Colon (tissue), 2 donors: ENCODE measurements around the gene AUP1.

Experiments
- FAIRE-seq: peaks from 2 replicates; lab custom pipeline; 2012; peaks lifted over from hg19 to GRCh38; lab: Jason Lieb, UNC
- donor health status: control.
- donor health status: control.

Gene AUP1

DNA sequence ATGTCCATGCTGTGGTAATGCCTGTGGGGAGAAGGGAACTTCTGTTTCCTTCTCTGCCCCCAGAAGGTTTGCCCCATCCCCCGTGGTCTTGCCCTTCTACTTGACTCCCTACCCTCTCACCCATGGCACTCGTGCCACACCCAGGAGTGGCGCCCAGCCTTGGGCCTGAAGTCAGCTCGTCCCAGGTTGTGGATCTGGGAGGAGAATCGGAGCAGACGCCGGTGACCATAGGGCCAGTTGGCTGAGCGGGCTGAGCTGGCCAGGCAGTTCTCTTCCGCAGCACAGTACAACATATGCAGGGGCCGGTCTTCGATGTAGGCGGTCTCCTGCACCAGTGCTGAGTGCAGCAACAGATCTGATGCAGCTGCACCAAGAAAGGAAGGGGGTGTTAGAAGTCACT lies 4.9 kb upstream of the AUP1 start:
- FAIRE-seq, result no peak

DNA sequence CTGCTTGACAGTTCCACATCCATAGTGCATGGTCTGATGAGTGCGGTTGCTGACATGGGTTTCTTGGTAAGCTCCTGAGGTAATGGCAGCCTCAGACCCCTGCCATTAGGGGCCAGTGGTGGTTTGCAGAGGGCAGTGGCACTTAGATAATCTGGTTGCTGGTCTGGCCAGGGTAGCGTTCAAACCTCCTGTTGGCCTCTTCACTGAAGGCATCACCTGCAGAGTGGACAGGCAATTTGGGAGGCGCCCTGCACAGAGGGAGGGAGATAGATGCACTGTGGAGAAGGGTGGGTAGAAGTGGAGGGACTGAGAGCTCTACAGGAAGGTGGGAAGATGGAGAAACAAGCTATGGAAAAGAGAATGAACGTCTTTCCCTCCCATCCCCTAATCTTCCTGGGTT lies 4.0 kb upstream of the AUP1 start:
- no peak for FAIRE-seq

DNA sequence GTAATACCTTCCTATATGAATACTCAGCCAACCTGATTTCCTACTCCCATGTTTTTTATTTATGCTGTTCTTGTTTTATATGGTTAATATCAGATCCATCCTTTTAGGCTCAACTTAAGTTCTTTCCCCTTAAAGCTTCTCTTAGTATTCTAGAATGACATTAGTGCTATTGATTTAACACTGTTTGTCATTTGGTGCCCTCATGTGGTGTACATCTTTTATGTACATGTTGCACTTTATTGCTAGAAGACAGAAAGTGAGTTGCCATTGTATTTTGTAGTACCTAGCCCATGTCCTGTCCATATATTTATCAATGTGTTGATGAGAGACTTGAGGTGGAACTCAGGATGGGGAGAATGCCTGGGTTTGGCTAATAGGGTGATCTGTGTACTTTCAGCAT lies 2.7 kb upstream of the AUP1 start:
- FAIRE-seq, result no peak

DNA sequence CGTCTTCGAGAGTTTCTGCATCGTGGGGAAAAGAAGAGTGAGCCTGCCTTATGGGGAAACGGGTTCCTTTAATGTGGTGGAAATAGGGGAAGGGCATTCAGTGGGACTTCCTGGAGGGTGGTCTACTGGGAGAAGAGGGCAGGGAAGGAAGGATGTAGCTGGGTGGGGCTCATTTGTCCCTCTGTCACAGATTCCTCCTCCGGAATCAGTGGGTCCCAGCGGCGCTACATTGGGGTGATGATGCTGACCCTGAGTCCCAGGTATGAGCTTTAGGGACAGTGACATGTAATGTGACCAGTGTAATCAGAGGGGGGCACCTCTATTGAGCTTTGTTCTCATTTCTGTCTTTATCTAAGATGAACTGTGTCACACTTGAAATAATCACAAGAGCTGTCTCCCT lies 2.2 kb upstream of the AUP1 start:
- FAIRE-seq, result no peak

DNA sequence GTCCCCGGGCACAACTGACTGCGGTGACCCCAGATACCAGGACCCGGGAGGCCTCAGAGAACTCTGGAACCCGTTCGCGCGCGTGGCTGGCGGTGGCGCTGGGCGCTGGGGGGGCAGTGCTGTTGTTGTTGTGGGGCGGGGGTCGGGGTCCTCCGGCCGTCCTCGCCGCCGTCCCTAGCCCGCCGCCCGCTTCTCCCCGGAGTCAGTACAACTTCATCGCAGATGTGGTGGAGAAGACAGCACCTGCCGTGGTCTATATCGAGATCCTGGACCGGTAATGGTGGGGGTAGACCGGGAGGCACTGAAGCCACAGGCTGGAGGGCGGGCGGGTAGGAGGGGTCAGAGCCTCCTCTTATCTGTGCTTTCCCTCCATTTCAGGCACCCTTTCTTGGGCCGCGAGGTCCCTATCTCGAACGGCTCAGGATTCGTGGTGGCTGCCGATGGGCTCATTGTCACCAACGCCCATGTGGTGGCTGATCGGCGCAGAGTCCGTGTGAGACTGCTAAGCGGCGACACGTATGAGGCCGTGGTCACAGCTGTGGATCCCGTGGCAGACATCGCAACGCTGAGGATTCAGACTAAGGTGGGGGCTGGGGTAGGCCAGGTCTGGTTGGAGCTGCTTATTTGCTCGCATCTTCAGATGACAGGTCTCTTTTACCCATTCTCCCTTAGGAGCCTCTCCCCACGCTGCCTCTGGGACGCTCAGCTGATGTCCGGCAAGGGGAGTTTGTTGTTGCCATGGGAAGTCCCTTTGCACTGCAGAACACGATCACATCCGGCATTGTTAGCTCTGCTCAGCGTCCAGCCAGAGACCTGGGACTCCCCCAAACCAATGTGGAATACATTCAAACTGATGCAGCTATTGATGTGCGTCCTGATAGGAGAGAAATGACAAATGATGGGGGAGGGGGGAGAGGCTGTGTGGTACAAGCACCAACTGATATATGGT lies 1.0 kb upstream of the AUP1 start:
- FAIRE-seq, result no peak

DNA sequence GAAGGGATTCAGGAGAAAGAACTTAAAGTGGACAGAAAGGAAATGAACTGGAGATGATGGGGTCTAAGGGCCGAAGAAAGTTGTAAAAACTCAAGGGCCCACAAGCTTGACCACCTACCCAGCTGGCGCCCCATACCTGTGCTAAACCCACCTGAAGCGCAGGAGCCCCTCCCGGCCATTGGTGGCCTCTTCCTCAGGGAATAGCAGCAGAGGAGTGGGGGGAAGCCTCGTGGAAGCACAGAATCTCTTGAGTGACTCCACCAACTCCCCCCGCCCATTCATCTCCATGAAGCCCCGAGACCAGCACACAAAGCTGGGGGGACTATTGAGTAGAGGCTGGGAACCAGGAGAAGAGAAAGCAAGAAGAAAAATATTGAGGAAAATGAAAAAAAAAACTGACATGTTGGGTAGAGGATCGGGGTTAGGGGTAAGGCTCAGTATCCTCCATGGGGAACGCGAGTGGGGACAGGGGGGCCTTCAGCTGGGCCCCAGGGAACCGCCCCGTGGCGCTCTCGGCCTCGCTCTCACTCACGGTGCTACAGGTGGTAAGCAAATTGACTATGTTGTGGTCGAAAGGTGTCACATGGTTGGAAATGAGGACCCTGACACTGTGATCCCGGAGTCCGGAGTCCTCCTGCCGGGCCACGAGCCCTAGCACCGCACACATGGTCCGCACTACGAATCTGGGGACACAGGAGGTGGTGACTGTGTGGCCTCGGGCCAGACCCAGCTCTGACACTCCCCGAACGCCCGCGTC lies 728 bp downstream of the AUP1 start:
- no peak for FAIRE-seq

DNA sequence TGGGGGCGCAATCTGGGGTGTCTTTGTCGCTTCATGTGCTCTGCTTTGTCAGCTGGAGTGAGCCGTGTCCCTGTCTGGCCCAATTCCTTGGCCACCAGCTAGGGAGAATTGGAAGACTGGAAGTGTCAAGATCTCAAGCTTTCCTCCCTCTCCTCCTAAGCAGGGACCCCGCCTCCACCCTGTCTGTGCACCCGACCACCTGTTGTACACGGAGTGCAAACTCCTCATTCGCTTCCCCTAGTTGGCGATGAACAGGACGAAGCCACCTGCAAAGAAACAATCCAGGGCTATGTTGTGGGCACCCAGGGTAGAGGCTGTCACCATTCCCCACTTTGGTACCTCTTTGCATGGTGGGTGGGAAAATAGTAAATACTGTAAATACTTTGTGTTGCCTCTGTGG lies 1.8 kb downstream of the AUP1 start:
- FAIRE-seq, result no peak

DNA sequence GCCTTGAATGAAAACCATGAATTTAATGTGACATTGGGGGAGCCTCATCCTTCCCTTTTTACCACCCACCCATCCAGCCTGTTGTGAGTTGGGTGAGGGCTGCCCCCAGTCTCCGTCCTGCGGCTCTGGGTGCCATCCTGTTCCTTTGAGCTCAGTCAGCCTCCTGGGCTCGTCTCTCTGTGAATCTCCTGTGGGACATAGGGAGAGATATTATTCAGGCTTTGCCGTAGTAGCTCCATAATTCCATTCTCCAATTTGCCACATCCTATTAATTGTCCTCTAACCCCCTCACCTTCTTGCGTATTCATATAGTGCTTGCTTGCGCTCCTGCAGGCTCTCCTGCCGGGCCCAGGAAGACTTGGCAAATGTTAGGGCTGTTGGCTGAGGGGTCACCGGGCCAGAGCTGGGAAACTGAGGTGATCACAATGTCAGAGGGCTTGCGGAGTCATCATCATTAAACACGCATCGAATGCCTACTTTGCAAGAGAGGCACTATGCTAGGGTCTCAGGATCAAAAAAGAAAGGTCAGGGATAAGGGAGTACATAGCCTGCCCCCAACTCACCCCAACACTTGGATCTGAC lies 2.8 kb downstream of the AUP1 start:
- FAIRE-seq, result no peak

DNA sequence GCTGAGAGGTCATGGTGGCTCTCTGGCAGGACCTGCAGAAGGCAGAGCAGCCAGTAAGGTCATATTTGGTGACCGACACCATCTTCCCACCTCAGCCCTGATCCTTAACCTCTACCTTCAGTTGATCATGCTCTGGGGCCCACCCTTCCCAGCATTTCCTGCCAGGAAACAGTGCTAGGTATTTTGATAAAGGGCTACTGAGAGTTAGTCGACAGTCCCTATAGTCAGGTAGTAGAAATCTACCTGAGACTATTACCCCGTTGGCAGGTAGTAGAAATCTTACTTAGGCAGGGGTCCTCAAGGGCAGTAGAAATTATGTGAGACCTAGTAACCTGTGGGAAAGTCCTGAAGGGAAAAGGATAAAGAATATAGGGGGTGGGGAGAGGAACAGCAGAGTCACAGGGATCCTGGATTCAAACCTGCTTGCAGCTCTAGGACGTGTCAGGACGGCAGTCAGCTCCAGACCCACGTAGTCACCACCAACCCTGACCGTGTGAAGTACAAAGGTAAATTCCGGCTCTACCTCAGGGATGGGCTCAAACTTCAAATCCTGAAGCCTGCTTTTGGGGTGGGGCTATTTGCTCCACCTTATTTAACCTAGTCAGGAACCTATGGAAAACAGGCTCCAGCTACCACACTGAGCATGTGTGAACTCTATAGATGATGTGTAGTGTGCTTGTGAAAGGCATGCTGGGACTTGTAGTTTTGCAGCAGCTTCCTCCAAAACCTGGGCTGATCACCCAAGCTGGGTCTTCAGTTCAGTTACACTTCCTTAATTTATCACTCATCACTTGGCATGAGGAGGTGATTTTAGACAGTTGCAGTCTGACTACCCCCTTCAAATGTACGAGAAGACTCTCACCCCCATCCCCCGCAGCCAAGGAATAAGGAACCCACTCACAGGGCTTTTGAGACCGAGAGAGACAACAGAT lies 3.5 kb downstream of the AUP1 start, which contains the start of gene DQX1:
TSS of gene DQX1 (minus strand) at position 515 of the 932 bp plus-strand sequence. CDS start at position 13, 502 bp downstream.
- no peak for FAIRE-seq

DNA sequence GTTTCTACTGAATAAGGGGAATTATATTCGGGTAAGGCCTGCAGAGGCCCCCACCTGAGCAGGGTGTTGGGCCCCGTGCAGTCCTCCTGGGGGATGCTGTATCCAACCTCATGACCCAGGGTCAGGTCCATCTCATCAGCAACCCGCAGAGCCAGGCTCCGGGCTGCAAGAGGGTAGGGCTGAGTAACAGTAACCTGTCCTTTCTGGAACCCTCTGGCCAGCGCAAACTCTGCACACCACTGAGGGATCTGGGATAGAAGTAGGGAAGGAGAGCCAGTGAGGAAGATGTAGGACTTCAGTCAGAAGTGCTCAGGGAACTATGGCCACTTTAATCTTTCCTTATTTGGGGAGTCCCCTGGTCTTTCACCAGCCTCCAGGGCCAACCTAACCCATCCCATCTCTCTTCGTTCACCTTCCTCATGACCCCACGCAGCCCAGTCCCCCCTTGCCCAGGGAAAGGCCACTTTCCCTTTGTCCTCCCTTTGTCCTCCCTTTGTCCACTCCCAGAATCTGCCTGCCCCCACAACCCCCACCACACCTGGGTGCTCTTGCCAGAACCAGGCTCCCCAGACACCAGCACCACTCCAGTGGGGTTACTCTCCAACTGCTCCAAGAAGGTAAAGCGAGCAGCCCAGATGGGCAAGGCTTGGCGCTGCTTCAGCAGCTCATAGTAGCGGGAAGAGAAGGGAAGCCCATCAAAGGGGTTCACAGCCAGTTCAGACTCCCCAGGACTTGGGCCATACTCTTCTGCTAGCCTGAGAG lies 4.4 kb downstream of the AUP1 start:
- no peak for FAIRE-seq

DNA sequence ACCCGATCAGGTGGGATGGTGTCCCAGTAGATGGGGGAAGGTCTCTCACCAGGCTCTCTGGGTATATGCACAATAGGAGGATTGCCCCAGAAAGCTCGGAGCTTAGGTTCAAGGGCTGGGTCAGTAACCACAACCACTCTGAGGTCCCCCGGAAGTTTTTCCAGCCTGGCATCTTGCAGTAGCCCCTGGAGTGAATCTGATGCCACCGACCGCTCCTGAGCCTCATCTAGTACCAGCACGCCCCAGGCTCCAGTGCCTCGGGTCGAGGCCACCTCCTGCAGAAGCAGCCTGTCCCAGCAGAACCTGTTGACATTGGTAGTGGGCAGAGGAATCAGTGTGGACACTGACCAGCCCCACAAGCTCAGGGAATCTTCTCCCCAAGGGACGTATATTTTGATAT lies 5.5 kb downstream of the AUP1 start:
- FAIRE-seq, result no peak

DNA sequence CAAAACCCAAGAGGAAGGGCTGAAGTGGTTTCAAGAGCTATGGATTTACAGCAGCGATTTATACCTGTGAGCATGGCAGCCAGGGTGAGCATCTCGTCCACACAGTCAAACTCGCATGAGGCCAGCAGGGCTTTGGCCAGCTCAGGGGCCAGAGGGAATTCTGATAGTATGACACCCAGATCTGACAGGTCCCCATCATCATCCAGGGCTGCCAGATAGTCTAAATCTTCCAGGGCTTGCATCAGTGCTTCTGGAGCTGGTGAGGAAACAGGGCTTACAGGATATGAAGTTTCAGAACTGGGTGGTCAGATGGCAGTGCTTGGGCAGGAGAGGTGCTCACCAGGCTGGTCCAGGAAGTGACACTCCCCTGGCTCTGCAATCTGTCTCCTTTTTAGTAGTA lies 7.0 kb downstream of the AUP1 start:
- no peak for FAIRE-seq

DNA sequence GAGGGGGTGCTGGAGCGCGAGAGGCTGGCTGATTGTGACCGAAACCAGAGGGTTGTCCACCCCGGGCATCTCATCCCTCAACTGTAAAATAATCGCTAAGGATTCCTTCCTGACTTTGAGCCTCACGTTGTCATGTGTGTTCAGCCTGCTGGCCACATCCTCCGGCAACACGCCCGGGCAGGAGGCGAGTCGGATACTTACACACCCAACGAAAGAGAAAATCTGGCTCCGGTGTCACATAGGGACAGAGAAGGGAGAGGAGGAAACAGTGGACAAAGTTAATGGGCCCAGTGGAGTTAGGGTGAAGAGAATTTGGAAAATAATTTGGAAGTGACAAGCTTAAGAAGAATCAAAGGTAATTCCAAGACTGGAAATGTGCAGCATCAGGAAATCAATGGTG lies 12.9 kb downstream of the AUP1 start:
- no peak for FAIRE-seq

DNA sequence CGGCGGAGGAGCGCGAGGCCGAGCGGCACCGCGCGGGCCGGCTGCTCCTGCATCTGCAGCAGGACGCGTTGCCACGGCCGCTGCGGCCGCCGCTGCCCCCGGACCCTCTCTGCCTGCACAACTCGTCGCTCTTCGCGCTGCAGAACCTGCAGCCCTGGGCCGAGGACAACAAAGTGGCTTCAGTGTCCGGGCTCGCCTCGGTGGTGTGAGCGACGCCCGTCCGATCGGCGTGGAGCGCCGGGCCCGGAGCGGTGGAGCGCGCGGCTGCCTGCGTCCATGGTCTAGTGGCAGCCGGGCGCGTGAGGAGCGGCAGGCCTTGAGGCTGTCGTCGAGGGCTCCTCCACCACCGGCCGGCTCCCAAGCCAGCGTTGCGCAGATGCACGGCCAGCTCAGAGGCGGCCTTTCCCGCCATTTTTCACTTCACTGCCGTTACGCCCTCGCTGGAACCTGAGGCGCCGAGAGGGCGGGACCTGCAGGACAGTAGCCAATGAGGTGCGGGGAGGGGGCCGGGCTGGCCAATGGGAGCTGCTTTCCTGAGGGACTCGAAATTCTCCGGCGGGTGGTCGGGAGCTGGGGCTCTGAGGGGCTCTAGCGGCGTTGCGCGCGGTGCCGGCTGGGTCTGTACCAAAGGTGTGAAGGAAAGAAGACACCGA lies 13.4 kb downstream of the AUP1 start:
- no peak for FAIRE-seq

DNA sequence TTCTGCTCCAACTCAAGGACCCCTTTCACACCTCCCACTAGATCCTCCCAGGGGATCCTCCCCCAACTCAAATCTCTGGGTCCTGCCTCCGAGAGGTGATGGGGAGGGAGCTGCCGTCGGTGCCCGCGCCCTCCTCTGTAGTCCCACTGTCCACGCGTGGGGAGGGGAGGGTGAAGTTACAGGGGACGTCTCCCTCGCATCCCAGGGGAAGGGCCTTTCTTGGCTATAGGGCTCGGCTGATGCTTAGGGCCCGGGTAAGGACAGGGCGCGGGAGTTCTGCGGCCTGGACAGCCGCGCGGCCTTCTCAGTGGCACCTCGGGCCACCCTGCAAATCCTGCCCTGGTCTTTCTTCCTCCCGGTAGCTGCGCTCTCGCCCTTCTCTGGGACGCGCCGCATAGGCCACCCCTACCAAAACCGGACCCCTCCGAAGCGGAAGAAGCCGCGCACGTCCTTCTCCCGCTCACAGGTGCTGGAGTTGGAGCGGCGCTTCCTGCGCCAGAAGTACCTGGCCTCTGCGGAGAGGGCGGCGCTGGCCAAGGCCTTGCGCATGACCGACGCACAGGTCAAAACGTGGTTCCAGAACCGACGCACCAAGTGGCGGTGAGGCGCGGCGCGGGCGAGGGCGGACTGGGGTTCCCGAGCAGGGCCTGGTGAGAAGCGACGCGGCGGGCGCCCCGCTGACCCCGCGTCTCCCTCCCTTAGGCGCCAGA lies 14.1 kb downstream of the AUP1 start:
- FAIRE-seq, result no peak

DNA sequence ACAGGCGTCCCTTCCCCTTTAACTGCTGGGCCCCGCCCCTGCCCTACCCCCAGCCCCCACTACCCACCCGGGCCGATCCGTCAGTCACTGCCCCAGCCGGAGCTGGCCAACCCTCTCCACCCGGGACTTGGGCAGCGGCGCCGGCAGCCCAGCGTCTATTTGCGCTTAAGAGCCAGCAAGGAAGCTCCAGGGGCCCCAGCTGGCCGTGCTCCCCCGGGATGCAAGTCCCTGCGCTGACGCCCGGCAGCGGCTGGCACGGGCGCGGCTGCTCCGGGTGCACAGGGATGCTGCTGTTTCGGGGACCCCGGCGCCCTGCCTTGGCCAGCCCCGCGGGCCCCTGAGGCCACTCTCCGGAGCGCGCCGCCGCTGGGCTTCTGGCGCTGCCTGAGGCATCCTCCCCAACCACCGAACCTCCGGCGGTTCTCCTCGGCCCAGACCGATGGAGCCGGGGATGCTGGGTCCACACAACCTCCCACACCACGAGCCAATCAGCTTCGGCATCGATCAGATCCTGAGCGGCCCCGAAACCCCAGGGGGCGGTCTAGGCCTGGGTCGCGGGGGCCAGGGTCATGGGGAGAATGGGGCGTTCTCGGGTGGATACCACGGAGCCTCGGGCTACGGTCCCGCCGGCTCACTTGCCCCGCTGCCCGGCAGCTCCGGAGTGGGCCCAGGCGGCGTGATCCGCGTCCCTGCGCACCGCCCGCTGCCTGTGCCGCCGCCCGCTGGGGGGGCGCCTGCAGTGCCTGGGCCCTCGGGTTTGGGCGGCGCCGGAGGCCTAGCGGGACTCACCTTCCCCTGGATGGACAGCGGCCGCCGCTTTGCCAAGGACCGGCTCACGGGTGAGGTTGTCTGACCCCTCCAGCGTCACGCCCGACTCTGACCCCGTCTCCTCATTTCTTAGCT lies 14.9 kb downstream of the AUP1 start, which contains the start of gene TLX2:
TSS of gene TLX2 (plus strand) at position 83 of the 903 bp plus-strand sequence. CDS start at position 440, 357 bp downstream.
- no peak for FAIRE-seq

DNA sequence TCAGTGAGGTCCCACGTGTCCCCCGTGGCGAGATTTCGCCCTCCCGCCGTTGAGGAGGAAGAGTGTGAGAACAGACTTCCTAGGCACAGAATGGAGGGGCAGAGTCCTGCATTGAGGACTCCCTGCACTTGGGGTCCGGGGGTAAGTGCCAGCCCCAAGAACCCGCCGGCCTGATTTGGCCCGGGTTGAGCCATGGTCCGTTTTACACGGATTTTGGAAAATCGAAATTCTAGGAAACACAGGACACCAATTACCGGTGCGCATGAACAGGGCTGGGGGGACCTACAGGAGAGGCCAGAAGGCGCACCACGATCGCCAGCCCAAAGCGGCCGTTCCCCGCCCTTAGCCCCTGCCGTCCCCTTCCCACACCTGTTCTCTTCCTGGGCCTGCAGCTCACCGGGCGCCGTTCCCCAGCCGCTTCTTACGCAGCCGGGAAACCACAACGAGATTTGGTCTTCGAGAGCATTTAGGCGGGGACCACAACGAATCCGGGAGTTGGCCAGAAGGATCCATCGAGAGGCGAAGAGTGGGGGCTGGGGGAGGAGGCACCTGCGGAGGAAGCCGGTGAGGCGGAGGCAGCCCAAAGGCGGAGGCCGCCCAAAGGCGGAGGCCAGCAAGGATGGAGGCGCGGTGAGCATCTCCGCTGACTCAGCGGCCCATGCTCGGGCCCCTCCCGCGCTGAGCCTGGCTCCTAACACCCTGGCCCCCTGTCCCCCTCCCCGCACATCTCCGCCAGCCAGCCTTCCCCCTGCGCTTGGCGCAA lies 15.7 kb downstream of the AUP1 start:
- FAIRE-seq, result no peak
